Measurements from ENCODE around the gene MRPL33. TPM values are rescaled to one million over a fixed set of nuclear protein-coding genes. Genes with fewer than 3 reads are reported as not detected.

The MRPL33 gene
- total RNA-seq (2022; extraction: Qiagen RNA extraction): 317 to 601 TPM (median 345 TPM) in 5 replicates

DNA sequence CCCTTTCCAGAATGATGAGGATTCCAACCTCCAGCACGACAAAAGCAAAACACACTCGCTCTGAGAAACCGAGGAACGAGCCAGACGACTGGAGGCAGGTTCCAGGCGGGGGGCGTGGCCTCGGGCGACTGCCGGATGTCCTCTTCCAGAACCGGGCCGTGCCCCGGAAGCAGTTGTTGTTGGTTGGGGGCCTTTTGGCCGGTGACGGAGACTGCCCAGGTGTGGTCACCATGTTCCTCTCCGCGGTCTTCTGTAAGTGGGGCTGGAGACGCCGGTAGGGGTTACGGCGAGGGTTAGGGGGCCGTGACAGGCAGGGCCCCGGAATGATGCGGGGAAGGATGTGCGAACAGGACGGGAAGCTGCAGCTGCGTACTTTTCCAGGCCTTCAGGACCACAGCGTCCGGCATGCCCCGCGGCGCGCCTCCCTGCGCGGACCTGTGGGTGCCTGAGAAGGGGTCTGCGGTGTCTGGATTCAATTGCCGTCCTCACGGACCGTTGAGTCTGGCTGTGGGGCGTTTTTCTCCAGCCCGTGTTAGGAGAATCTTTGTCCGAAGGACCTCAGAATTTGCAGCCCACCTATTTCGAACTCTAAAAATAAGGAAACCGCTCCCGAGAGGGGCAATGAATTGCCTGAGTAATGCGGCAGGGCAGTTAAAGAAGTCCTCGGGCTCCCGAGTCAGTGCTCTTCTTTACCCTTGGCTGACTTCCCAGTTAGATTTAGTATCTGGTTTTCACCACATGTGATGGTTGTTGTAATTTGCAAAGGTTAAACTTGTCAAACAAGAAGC, at the start of gene MRPL33:
TSS of gene MRPL33 (plus strand) at position 172 of the 788 bp plus-strand sequence. CDS start at position 231, 59 bp downstream.

Other genes with a start within 250 kb of the MRPL33 start
- 18.2 to 21.6 TPM (median 19.3 TPM) in 5 replicates for gene ZNF512, start 188.7 kb upstream of the MRPL33 start, total RNA-seq (2022; extraction: Qiagen RNA extraction)
- 3.5 to 4.8 TPM (median 3.8 TPM) in 5 replicates for gene CCDC121, start 142.7 kb upstream of the MRPL33 start, total RNA-seq (2022; extraction: Qiagen RNA extraction)
- gene GPN1, start 142.7 kb upstream of the MRPL33 start, total RNA-seq (2022; extraction: Qiagen RNA extraction): 56.4 to 64.0 TPM (median 57.1 TPM) in 5 replicates
- 26.6 to 33.0 TPM (median 32.4 TPM) in 5 replicates for gene SUPT7L, start 108.1 kb upstream of the MRPL33 start, total RNA-seq (2022; extraction: Qiagen RNA extraction)
- 30.4 to 33.5 TPM (median 32.9 TPM) in 5 replicates for gene SLC4A1AP, start 107.8 kb upstream of the MRPL33 start, total RNA-seq (2022; extraction: Qiagen RNA extraction)
- gene RBKS, start 118.7 kb downstream of the MRPL33 start, total RNA-seq (2022; extraction: Qiagen RNA extraction): 6.8 to 8.0 TPM (median 7.5 TPM) in 5 replicates
- 48.0 to 54.8 TPM (median 52.7 TPM) in 5 replicates for gene BABAM2, start 119.0 kb downstream of the MRPL33 start, total RNA-seq (2022; extraction: Qiagen RNA extraction)